ENCODE measurements around the gene HHAT. TPM values are rescaled to one million over a fixed set of nuclear protein-coding genes. Genes with fewer than 3 reads are reported as not detected.
A peak's percentile ranks its signal among the peaks of the same experiment; 100 is the strongest.

The HHAT gene
- total RNA-seq, 1 donor from 2014 or later: 11.8 TPM

- H3K27ac ChIP-seq: no peak overlapping the region
- intact Hi-C loops (cut with DNase I): no loop called here
- TF ChIP-seq POLR2AphosphoS5 (IDR thresholded peaks at IDR 0.05; ENCODE audit: insufficient read depth in 1 of 2, low read depth in 1 of 2): no peak
- no peak for TF ChIP-seq POLR2A (IDR thresholded peaks at IDR 0.05)
- TF ChIP-seq CTCF (IDR thresholded peaks at IDR 0.05): no peak
- no peaks in the 10 kb centered on the region for H3K9me3 ChIP-seq
- no peaks in the 10 kb centered on the region for H3K27me3 ChIP-seq
- DNase-seq (ENCODE audit: extremely low spot score in 2 of 2): no peak
- H3K4me3 ChIP-seq: no peak overlapping the region
- H3K4me1 ChIP-seq: peaks cover 14% of the 10 kb centered on the region
- no peaks in the 10 kb centered on the region for H3K36me3 ChIP-seq
Observed at GRCh38 chr1:210340311-210340710, 11.6 kb downstream of the HHAT start.

- H3K27ac ChIP-seq: no peak overlapping the region
- H3K27me3 ChIP-seq: no peaks in the 10 kb centered on the region
- DNase-seq (ENCODE audit: extremely low spot score in 2 of 2): no peak
- no peak overlapping the region for H3K4me3 ChIP-seq
- TF ChIP-seq POLR2AphosphoS5 (IDR thresholded peaks at IDR 0.05; ENCODE audit: insufficient read depth in 1 of 2, low read depth in 1 of 2) (no peak), CTCF (IDR thresholded peaks at IDR 0.05) (no peak), POLR2A (IDR thresholded peaks at IDR 0.05) (no peak)
- no peaks in the 10 kb centered on the region for H3K36me3 ChIP-seq
- intact Hi-C loops (cut with DNase I): no loop called here
- H3K9me3 ChIP-seq: no peaks in the 10 kb centered on the region
- peaks cover 14% of the 10 kb centered on the region for H3K4me1 ChIP-seq
Observed at GRCh38 chr1:210340841-210341240, 12.1 kb downstream of the HHAT start.

GRCh38 chr1:210342986-210343780 lies 14.5 kb downstream of the HHAT start:
- H3K4me1 ChIP-seq: peaks cover 14% of the 10 kb centered on the region
- intact Hi-C loops (cut with DNase I): no loop called here
- H3K36me3 ChIP-seq: no peaks in the 10 kb centered on the region
- H3K4me3 ChIP-seq: peak overlapping the region; percentile 24 to 36
- no peak for TF ChIP-seq POLR2A (IDR thresholded peaks at IDR 0.05)
- TF ChIP-seq POLR2AphosphoS5 (IDR thresholded peaks at IDR 0.05; ENCODE audit: insufficient read depth in 1 of 2, low read depth in 1 of 2): no peak
- TF ChIP-seq CTCF (IDR thresholded peaks at IDR 0.05): no peak
- peak in 1 of 2 donors; percentile 9 for DNase-seq (ENCODE audit: extremely low spot score in 2 of 2)
- H3K27ac ChIP-seq: peak overlapping the region; percentile 9
- no peaks in the 10 kb centered on the region for H3K9me3 ChIP-seq
- no peaks in the 10 kb centered on the region for H3K27me3 ChIP-seq

- intact Hi-C loops (cut with DNase I): no loop called here
- H3K9me3 ChIP-seq: no peaks in the 10 kb centered on the region
- H3K27me3 ChIP-seq: no peaks in the 10 kb centered on the region
- no peak overlapping the region for H3K4me3 ChIP-seq
- no peak overlapping the region for H3K27ac ChIP-seq
- TF ChIP-seq POLR2AphosphoS5 (IDR thresholded peaks at IDR 0.05; ENCODE audit: insufficient read depth in 1 of 2, low read depth in 1 of 2) (no peak), POLR2A (IDR thresholded peaks at IDR 0.05) (no peak), CTCF (IDR thresholded peaks at IDR 0.05) (no peak)
- no peaks in the 10 kb centered on the region for H3K36me3 ChIP-seq
- H3K4me1 ChIP-seq: peaks cover 14% of the 10 kb centered on the region
- DNase-seq (ENCODE audit: extremely low spot score in 2 of 2): no peak
Observed at GRCh38 chr1:210344706-210345105, 16.0 kb downstream of the HHAT start.

- no peak for DNase-seq (ENCODE audit: extremely low spot score in 2 of 2)
- H3K27ac ChIP-seq: no peak overlapping the region
- TF ChIP-seq CTCF (IDR thresholded peaks at IDR 0.05): no peak
- TF ChIP-seq POLR2AphosphoS5 (IDR thresholded peaks at IDR 0.05; ENCODE audit: insufficient read depth in 1 of 2, low read depth in 1 of 2): no peak
- TF ChIP-seq POLR2A (IDR thresholded peaks at IDR 0.05): no peak
- H3K4me3 ChIP-seq: no peak overlapping the region
- peaks cover 14% of the 10 kb centered on the region for H3K4me1 ChIP-seq
- H3K9me3 ChIP-seq: no peaks in the 10 kb centered on the region
- intact Hi-C loops (cut with DNase I): no loop called here
- H3K36me3 ChIP-seq: no peaks in the 10 kb centered on the region
- H3K27me3 ChIP-seq: no peaks in the 10 kb centered on the region
Observed at GRCh38 chr1:210347112-210347511, 18.4 kb downstream of the HHAT start.

All from vagina (tissue), 2 donors.